HUES48 (cell line): ENCODE results near the gene YTHDF1.

Source experiments
- H3K27ac ChIP-seq: one replicate; pipeline ENCODE4 v1.7.0; 2013; ENCODE audit warnings: low read depth, low read length, inconsistent platforms
- H3K27me3 ChIP-seq: 2 replicates; pipeline ENCODE4 v1.6.1; 2013; ENCODE audit warnings: mild to moderate bottlenecking, low read length; ENCODE audit not compliant: control insufficient read depth, insufficient read depth
- H3K36me3 ChIP-seq: 2 replicates; pipeline ENCODE4 v1.6.1; 2013; ENCODE audit warnings: low read length; ENCODE audit not compliant: control insufficient read depth, insufficient read depth
- H3K4me1 ChIP-seq: 2 replicates; pipeline ENCODE4 v1.6.1; 2013; ENCODE audit warnings: mild to moderate bottlenecking, low read length; ENCODE audit not compliant: control insufficient read depth, insufficient read depth
- H3K4me3 ChIP-seq: 2 replicates; pipeline ENCODE4 v1.5.1; 2013; ENCODE audit warnings: mild to moderate bottlenecking, low read depth, low read length
- H3K9ac ChIP-seq: 2 replicates; pipeline ENCODE4 v1.6.1; 2013; ENCODE audit warnings: mild to moderate bottlenecking, low read depth, low read length, moderate library complexity
- H3K9me3 ChIP-seq: 2 replicates; pipeline ENCODE4 v1.6.1; 2013; ENCODE audit warnings: low read length; ENCODE audit not compliant: control insufficient read depth, insufficient read depth

Gene YTHDF1

DNA sequence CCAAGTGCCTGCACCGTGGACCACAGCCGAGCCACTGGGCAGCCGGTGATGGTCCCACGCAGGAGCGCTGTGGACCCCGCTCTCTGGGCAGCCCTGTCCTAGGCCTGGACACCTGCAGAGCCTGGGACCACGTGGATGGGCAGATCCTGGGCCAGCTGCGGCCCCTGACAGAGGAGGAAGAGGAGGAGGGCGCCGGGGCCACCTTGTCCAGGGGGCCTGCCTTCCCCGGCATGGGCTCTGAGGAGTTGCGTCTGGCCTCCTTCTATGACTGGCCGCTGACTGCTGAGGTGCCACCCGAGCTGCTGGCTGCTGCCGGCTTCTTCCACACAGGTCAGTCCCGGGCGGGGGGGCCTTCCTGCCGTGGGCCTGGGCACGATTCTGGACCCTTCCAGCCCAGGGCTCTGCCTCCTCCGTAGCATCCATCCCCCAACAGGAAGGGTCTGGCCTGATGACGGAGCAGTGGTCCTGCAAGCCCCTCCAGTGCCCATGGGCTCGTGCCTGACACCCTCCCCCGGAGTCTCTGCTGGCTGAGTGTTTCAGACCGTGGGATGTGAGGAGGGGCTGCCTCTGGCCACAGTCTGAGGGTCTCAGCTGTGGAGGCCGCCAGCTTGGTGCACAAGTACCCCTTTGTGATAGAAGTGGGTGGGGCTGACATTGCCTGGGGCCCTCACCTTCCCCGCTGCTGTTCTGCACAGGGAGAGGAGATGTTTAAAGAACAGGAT, 20.3 kb upstream of the YTHDF1 start:
- Histone ChIP-seq H3K36me3 (no peaks in the 10 kb centered on the region), H3K27me3 (no peaks in the 10 kb centered on the region; the same call in 1 of the 2 replicates), H3K4me1 (peaks cover 8% of the 10 kb centered on the region), H3K4me3 (no peak overlapping the region), H3K9me3 (no peaks in the 10 kb centered on the region), H3K9ac (no peak overlapping the region), H3K27ac (no peak overlapping the region)

DNA sequence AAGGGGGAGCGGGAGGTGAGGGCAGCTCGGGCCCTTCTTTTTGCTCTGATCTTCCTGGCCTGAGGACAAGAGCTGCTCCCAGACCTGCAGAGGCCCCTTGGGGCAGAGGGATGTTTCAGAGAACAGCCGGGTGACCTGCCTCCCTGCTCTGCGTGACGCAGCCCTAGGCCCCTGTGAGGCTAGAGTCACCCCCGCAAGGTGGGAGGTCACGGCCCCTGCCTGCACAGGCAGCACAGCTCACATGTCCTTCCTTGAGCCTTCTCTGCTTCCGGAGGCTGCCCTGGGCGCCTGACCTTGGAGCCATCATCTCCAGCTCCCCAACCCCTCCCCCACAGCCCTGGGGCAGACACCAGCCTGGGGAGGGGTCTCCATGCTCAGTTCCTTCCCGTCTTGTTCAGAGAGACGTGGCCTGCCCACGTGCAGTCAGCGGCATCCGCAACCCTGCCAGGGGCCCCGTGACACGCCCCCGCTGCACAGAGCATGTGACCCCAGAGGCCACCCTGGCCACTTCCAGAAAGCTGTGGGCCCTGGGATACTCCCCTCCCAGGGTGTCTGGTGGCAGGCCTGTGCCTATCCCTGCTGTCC, 19.6 kb upstream of the YTHDF1 start, which contains the start of gene BIRC7:
Gene BIRC7, plus strand, starts transcription at position 507 of the 585 bp plus-strand sequence. CDS start 192 bp downstream, outside the sequence.
- H3K4me3 ChIP-seq = 0 out of 2 replicates have a peak within 1 kb of the TSS, but pooled peaks have one; percentile 29
- no peaks in the 10 kb centered on the region for H3K9me3 ChIP-seq
- H3K27ac ChIP-seq = no peak within 1 kb of the TSS
- peaks cover 11% of the 10 kb centered on the region for H3K4me1 ChIP-seq
- H3K9ac ChIP-seq = no peak within 1 kb of the TSS
- no peaks in the 10 kb centered on the region; the same call in 1 of the 2 replicates for H3K27me3 ChIP-seq
- no peaks in the 10 kb centered on the region for H3K36me3 ChIP-seq

DNA sequence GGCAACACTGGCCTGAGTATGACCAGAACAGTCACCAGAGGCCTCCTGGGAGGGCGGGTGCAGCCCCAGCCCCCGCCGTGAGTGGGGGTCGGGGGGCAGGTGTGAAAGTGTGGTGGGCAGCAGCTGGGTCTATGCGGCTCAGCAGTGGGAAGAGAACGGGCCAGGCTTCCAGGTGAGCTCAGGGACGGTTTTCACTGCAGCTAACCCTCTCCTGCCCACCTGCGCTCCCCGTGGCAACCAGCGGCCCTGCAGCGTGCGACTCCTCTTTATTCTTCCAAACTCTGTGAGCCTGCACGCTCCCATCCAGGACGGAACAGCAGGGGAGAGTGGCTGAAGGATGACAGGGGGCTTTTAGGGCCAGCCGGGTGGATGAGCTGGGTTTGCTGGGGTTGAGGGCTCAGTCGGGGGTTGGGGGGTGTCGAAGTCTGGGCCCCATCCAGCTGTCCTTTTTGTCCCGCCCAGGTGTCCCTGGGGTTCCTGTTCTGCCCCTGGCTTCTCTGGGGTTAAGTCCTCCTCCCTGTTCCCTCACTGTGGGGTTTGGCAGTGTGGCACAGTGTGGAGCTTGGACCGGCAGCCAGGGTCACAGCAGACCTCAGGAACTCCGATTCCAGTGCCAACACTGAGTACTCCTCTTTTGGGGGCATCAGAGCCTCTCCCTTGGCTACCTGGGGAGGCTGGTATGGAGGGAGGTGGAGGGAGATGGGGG, 18.9 kb upstream of the YTHDF1 start:
- H3K9me3 ChIP-seq = no peaks in the 10 kb centered on the region
- H3K4me3 ChIP-seq = 0 out of 2 replicates have a peak overlapping the region, but pooled peaks have one; percentile 29
- H3K36me3 ChIP-seq = no peaks in the 10 kb centered on the region
- no peak overlapping the region for H3K9ac ChIP-seq
- H3K27me3 ChIP-seq = no peaks in the 10 kb centered on the region; the same call in 1 of the 2 replicates
- H3K4me1 ChIP-seq = peaks cover 17% of the 10 kb centered on the region
- no peak overlapping the region for H3K27ac ChIP-seq

DNA sequence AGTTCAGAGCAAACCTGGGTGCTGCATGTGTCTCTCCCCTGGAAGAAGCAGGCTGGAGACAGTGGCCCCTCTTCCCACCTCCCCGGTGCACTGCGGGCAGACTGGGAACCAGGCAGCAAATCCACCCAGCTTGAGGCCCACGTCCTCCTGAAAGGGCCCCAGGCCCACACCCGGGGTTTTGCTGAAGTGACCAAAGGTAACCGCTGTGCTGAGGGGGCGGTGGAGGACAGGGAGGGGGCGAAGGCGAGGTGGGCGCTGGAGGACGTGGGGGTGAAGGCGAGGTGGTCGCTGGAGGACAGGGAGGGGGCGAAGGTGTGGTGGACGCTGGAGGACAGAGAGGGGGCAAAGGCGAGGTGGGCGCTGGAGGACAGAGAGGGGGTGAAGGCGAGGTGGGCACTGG, 18.0 kb upstream of the YTHDF1 start:
- peaks cover 2% of the 10 kb centered on the region for H3K27me3 ChIP-seq
- no peak overlapping the region for H3K9ac ChIP-seq
- H3K36me3 ChIP-seq = no peaks in the 10 kb centered on the region
- H3K27ac ChIP-seq = no peak overlapping the region
- H3K9me3 ChIP-seq = no peaks in the 10 kb centered on the region
- no peak overlapping the region for H3K4me3 ChIP-seq
- peaks cover 26% of the 10 kb centered on the region for H3K4me1 ChIP-seq

DNA sequence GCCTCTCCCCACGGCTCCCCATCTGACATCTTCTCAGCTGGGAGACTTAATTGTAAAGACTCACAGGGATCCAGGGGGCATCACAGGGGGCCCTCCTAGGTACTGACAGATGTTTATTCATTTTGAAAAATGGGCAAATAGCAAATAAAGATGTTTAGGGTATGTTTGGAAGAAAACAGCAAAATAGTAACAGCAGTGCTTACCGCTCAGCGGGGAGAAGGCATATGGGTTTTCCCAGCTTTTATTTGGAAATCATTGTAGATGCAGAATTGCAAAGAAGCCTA, 17.1 kb upstream of the YTHDF1 start:
- H3K4me3 ChIP-seq = no peak overlapping the region
- H3K27ac ChIP-seq = peak overlapping the region; percentile 60
- H3K9me3 ChIP-seq = no peaks in the 10 kb centered on the region
- H3K9ac ChIP-seq = no peak overlapping the region
- peaks cover 2% of the 10 kb centered on the region for H3K27me3 ChIP-seq
- no peaks in the 10 kb centered on the region for H3K36me3 ChIP-seq
- H3K4me1 ChIP-seq = peaks cover 30% of the 10 kb centered on the region

DNA sequence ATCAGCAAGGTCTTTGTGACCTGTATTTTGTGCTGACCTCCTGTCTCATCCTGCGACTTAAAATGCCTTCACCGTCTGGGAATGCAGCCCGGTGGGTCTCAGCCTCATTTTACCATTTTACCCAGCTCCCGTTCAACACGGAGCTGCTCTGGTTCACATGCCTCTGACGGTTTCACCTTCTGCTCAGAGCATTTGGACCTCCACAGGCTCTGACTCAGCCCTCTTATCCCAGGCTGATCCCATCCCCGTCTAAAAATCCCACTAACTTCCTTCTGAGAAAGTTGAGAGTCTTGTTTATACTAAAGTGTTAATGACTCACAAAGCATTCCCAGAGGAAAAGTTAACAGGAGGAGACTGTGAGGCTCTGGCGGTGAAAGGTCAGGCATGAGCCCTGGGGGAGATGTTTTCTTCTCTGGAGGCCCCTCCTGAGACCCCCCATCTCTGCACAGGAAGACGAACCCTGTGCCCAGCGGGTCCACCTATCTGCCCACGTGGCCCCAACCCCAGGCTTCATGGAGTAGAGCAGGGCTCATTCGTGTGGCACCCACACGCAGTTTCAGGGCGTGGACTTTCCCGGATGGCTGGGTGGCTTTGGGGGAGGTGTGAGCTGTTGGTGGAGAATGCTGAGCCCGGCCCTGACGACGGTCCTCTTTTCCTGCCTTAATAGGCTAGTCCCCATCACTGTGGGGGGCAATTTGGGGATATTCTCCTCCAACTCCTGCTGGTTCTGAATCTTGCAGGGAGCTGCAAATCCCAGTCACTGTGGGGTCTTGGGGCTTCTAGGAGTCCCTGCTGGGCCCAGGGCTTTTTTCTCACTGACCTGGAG, 16.5 kb upstream of the YTHDF1 start:
- Histone ChIP-seq H3K27ac (peak overlapping the region; percentile 60), H3K4me1 (peaks cover 30% of the 10 kb centered on the region), H3K9ac (no peak overlapping the region), H3K9me3 (no peaks in the 10 kb centered on the region), H3K36me3 (no peaks in the 10 kb centered on the region), H3K4me3 (no peak overlapping the region), H3K27me3 (peaks cover 2% of the 10 kb centered on the region)

DNA sequence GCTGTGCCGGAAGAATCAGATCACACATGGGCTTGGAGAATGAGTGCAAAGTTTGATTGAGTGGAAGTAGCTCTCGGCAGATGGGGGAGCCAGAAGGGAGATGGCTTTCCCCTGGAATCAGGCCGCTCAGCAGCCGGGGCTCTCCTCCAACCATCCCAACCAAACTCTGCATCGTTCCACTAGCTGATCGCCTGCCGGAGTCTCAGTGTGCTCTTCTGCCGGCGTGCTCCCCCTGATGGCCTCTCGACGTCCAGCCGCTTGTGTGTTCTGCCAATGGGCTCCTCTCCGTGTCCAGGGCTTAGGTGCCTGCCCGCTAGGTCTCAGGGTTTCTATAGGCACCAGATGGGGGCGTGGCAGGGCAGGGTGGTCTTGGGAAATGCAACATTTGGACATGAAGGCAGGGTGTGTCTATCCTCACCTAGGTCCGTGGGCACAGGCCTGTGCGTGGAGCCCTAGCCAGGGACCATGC, 14.9 kb upstream of the YTHDF1 start:
- H3K27me3 ChIP-seq = peaks cover 2% of the 10 kb centered on the region
- peaks cover 36% of the 10 kb centered on the region for H3K4me1 ChIP-seq
- no peak overlapping the region for H3K4me3 ChIP-seq
- H3K27ac ChIP-seq = no peak overlapping the region
- H3K9ac ChIP-seq = no peak overlapping the region
- no peaks in the 10 kb centered on the region for H3K36me3 ChIP-seq
- no peaks in the 10 kb centered on the region for H3K9me3 ChIP-seq

DNA sequence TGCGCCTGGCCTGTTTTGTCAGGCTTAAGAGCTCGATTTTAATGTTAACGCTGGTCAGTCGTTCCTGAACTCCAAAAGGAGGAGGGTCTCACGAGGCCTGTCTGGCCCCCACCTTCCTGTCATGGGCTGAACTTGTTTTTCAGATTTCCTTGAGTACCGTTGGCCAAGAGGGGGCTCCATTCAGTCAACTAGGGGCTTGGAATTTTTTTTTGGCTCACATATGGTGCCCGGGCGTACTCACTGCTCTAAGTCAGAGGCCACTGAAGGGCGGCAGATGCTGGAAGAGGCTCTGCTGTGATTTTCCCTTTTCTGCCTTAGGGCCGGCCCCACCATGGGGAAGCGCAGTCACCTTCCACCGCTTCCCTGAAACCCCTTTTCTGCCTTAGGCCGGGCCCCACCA, 12.9 kb upstream of the YTHDF1 start:
- H3K27ac ChIP-seq = peak overlapping the region; percentile 39
- H3K27me3 ChIP-seq = peaks cover 2% of the 10 kb centered on the region
- H3K36me3 ChIP-seq = no peaks in the 10 kb centered on the region
- no peak overlapping the region for H3K9ac ChIP-seq
- no peak overlapping the region for H3K4me3 ChIP-seq
- H3K4me1 ChIP-seq = peaks cover 28% of the 10 kb centered on the region
- H3K9me3 ChIP-seq = no peaks in the 10 kb centered on the region

DNA sequence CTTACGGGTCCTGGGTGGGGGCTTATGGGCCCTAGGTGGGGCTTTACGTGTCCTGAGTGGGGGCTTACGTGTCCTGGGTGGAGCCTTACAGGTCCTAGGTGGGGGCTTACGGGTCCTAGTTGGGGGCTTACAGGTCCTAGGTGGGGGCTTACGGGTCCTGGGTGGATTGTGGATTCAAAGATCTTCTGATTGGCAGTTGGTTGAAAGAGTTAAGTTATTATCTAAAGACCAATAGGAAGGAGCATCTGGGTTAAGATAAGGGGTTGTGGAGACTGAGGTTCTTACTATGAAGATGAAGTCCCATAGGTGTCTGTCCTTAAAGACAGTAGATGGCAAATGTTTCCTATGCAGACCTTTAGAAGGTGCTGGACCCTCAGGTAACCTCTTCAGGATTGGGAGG, 11.3 kb upstream of the YTHDF1 start:
- H3K4me3 ChIP-seq = no peak overlapping the region
- H3K9ac ChIP-seq = no peak overlapping the region
- H3K4me1 ChIP-seq = peaks cover 28% of the 10 kb centered on the region
- no peaks in the 10 kb centered on the region for H3K36me3 ChIP-seq
- H3K27me3 ChIP-seq = peaks cover 2% of the 10 kb centered on the region
- H3K27ac ChIP-seq = no peak overlapping the region
- no peaks in the 10 kb centered on the region for H3K9me3 ChIP-seq

DNA sequence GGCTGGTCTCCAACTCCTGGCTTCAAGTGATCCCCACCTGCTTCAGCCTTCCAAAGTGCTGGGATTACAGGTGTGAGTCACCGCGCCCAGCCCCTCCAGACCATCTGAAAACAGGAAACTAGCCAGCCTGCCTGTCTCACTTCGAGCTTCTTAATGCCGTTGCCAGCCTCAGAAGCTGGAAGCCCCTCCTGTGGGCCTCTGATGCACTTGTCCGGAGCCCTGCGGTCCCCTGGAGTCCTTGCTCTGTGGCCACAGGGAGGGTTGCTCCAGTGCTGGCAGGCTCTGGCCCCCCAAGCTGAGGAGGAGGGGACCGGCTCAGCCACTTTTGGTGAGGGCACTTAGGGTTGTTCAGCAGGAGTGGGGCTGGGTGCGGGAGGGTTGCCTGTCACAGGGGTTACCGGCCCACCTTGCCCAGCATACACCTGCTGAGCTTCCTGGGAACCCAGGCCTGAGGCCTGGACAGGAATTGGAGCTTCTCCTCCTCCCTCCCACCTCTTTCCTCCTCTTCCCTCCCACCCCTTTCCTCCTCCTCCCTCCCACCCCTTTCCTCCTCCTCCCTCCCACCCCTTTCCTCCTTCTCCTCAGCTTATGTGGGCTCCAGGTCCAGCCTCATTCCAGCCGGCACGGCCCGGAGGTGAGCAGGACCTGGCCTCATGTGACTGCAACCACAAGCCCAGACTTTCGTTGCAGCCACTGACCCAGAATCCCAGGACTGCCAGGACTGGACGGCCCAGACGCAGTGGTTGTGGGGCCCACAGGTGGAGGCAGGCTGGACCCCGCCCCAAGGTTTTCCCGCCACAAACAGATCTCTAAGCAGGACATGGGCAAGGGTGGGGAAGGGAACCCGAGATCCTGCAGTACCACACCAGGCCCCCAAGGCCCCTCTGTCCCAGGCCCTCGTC, 10.4 kb upstream of the YTHDF1 start:
- Histone ChIP-seq H3K9ac (no peak overlapping the region), H3K36me3 (no peaks in the 10 kb centered on the region), H3K4me3 (no peak overlapping the region), H3K9me3 (no peaks in the 10 kb centered on the region), H3K27me3 (peaks cover 2% of the 10 kb centered on the region), H3K4me1 (peaks cover 28% of the 10 kb centered on the region), H3K27ac (no peak overlapping the region)
